ENCODE measurements around the gene AFG3L2. TPM values are rescaled to one million over a fixed set of nuclear protein-coding genes. Genes with fewer than 3 reads are reported as not detected.
A peak's percentile ranks its signal among the peaks of the same experiment; 100 is the strongest.

Gene AFG3L2
- total and polyA plus RNA-seq, 9 of the 15 experiments (the other 6 are each of a cell fraction or from before 2014, with no cell fraction given) = 24.1 to 109 (median 84.0) TPM

DNA sequence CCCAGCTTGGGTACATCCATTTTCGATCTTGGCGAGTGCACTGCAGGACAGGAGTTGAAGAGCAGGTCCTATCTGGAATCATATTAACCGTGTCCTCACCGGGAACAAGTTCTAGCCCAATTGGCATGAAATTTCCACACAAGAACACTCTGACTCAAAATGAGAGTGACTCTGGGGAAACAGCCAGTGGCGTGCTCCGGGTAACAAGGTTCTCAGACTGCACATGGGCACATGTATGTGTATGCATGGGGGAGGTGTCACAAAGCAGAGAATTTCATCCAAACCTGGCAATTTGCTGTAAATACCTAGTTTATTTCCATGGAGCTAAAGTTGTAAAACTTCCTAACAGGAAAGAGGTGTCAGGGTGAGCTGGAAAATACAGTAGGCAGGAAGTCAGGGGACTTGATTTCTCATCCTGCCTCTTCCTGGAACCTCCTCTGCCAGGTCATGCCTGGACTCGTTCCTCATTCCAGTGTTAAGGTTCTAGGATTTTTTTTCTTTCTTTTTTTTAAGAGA is 67.3 kb downstream of the AFG3L2 start:
- FAIRE-seq = peak; percentile 55
- no peak for ATAC-seq
- Histone ChIP-seq H3K9me3 (replicated peaks; ENCODE audit: control insufficient read depth, insufficient read depth, low read depth, low read length) (peaks cover 25% of the 10 kb centered on the region), H4K20me1 (replicated peaks; ENCODE audit: control insufficient read depth, insufficient read depth, low read length) (no peaks in the 10 kb centered on the region), H3K4me1 (replicated peaks in 1 of 2; ENCODE audit: control insufficient read depth in 2 of 2, insufficient read depth in 2 of 2, low read length in 2 of 2) (peaks cover 44 to 48% of the 10 kb centered on the region in 2 experiments), H3K4me2 (ENCODE audit: insufficient read depth, low read length) (peak overlapping the region; percentile 88), H3K27me3 (ENCODE audit: control insufficient read depth in 2 of 2, insufficient read depth in 2 of 2, low read length in 2 of 2) (no peaks in the 10 kb centered on the region), H2AFZ (ENCODE audit: low read depth, low read length) (no peak overlapping the region), H3K4me3 (peak overlapping the region; percentile 86), H3K9me1 (ENCODE audit: control insufficient read depth, insufficient read depth, low read length) (no peaks in the 10 kb centered on the region), H3K36me3 (ENCODE audit: control insufficient read depth, insufficient read depth, low read length) (peaks cover 49% of the 10 kb centered on the region), H3K27ac (ENCODE audit: extremely low read depth, low read depth, low read length) (peak overlapping the region; percentile 91), H3K9ac (ENCODE audit: insufficient read depth in 1 of 2, low read depth in 2 of 2, low read length in 2 of 2) (peak overlapping the region; percentile 95 to 96), H3K79me2 (ENCODE audit: control insufficient read depth, insufficient read depth, low read length) (peaks cover 47% of the 10 kb centered on the region)
- intact Hi-C loops (cut with micrococcal nuclease) (no loop called here), in situ Hi-C loops (cut with MboI) (no loop called here)
- WGBS (ENCODE audit: insufficient coverage, low coverage, missing lambda C conversion rate) = 63% methylated on average over 7 of the region's 7 CpGs
- DNase-seq (ENCODE audit: extremely low read depth in 1 of 4, low spot score in 3 of 4) = peak in 1 of 4 experiments; percentile 4
- POLR2A ChIA-PET = interaction anchor here (0.7 to 4.3 kb wide), 6 partner anchors 8 to 589 kb away, joined by 3 to 19 read pairs (median 4); no protein-coding TSS in a partner anchor
- CTCF ChIA-PET (ENCODE audit: low intra/inter-chr PET ratio) = no interaction called here
- TF ChIP-seq, protein P1, sequence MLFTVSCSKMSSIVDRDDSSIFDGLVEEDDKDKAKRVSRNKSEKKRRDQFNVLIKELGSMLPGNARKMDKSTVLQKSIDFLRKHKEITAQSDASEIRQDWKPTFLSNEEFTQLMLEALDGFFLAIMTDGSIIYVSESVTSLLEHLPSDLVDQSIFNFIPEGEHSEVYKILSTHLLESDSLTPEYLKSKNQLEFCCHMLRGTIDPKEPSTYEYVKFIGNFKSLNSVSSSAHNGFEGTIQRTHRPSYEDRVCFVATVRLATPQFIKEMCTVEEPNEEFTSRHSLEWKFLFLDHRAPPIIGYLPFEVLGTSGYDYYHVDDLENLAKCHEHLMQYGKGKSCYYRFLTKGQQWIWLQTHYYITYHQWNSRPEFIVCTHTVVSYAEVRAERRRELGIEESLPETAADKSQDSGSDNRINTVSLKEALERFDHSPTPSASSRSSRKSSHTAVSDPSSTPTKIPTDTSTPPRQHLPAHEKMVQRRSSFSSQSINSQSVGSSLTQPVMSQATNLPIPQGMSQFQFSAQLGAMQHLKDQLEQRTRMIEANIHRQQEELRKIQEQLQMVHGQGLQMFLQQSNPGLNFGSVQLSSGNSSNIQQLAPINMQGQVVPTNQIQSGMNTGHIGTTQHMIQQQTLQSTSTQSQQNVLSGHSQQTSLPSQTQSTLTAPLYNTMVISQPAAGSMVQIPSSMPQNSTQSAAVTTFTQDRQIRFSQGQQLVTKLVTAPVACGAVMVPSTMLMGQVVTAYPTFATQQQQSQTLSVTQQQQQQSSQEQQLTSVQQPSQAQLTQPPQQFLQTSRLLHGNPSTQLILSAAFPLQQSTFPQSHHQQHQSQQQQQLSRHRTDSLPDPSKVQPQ (CRISPR knock-in tag; IDR thresholded peaks at IDR 0.05; ENCODE audit: borderline replicate concordance) = no peak
- no peak for TF ChIP-seq FIP1L1 (IDR thresholded peaks at IDR 0.05; ENCODE audit: low read depth, low read length, poor library complexity, severe bottlenecking)
- BruUV-seq (replicated peaks) = TSS peak; percentile 50
